NCI-H82 treated with DMSO at 0.1 percent for 48 hours (cell line): ENCODE measurements around the gene MYH7B.

Experiments
- DNase-seq: peaks from one replicate; lab custom pipeline; 2025; ENCODE audit not compliant: unreplicated experiment; lab: John Stamatoyannopoulos, UW

MYH7B gene

DNA sequence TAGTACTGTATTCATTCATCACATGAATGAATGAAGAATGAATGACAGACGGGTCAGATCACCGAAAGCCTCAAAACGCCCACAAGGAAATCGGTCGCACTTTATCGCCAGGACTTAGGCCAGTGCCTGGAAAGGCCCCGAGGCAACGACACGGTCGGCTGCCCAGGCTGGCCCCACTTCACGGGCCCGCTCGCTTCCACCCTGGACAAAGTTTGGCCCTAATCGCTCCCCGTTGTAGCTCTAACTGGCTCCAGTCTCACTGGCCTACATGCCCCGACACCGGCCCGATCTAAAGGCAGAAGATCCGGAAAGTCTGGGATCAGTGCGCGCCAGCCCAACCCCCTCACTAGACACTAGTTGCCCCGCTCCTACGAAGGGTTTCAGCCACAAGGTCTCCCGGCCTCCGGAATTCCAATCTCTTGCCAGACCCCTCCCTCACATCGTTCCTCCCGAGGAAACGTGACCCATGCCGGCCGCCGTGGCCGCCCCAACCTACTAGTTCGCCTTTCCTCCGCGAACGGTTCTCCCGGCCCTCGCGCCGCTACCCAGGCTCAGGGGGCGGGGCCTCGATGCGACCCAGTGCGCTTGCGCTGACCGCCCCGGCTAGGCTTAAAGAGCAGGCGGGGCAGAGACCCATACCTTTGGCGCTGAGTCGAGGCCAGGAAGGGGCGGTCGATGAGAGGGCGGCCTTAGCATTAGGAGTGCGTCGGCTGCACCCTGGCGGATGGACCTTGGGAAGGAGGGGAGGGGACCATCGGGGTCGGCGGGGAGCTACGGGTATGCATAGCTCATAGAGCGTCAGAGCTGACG lies at the start of gene MYH7B, which contains the start of gene GSS:
TSS of gene MYH7B (plus strand) at position 638 of the 810 bp plus-strand sequence. CDS start 22,138 bp downstream, outside the sequence.
TSS of gene GSS (minus strand) at position 576 of the 810 bp plus-strand sequence. CDS start 3,954 bp downstream, outside the sequence.
- peak; percentile 96 for DNase-seq

DNA sequence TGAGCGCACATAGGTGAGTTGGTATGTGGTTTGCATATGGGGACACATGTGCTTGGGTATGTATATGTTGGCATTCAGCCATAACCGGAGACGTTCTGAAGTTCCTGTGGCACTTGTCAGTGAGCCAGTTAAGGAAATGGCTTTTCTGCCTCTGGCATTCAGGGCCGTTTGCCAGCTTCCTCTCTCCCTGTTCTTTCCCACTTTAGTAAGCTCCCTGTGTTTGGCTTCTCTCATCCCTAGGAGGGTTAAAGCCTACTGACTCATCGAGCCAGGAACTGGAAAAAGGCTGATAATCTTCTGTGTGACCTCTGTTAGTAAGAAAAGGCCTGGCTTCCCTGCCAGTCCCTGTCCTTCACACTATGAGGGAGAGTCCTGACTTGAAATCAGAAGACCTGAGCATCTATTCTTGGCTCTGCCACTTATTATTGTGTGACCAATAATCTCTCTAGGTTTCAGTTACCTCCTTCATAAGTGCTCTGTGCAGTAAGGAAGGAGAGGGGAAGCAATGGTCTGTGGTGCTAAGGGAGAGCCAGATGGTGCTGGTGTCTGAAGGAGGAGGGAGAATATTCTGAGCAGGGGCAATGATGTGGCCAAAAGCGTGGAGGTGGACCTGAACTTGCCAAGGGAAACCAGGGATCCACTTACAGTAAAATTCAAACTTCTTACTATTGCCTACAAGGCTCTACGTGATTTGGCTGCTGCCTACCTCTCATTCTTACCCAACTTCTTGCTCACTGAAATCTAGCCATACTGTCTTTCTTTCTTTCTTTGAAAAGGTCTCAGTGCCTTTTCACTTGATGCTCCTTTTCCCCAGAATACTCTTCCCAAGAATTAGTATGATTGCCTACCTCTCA lies 47.8 kb upstream of the MYH7B start:
- DNase-seq = peak; percentile 36

DNA sequence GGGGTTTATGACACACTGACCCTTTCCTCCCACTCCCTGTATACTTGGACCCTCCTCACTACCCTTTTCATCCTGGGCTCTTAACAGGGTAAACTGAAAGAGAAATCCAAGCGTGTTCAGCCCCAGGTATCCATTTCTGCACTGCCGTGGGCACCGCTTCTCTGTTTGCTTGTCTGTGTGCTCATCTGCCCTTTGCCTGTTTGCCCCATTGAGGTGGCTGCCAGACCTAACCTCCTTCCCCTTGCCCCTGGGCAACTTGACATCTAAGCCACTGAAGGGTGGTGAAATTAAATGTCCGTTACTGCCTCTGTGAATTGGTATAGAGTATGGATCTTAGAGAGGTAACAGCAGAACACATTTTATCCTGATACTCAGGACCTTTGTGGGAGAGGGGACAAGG lies 40.5 kb upstream of the MYH7B start:
- DNase-seq = no peak

DNA sequence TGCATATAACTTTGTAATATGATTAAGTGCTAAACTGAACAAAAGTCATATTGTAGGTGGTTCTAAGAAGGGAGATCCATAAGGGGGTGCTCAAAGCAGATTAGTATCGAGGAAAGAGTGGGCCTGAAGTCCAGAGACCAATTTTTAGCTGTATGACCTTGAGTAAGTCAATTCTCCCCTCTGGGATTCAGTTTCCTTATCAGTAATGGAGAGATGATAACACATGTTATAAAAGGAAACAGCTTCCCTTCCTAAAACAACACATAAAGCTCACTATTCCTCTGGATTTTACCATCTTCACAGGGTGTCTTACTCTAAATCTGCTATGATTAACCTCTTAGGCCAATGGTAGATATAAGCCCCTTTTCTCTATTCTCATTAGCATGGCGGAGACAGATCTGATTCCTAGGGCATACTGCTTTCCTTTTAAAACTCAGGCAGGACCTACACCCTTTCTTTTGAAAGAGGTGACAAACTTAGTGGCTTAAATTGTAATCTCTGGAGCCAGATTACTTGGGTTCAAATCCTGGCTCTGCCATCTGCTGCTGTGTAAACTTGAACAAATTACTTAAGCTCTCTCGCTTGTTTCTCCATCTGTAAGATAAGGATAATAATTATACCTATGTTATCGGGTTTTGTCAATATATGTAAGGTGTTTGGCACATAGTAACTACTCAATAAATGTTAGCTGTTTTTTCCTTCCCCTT lies 39.8 kb upstream of the MYH7B start:
- peak; percentile 97 for DNase-seq

GRCh38 chr20:34916774-34917354 lies 38.8 kb upstream of the MYH7B start:
- DNase-seq = peak; percentile 74

DNA sequence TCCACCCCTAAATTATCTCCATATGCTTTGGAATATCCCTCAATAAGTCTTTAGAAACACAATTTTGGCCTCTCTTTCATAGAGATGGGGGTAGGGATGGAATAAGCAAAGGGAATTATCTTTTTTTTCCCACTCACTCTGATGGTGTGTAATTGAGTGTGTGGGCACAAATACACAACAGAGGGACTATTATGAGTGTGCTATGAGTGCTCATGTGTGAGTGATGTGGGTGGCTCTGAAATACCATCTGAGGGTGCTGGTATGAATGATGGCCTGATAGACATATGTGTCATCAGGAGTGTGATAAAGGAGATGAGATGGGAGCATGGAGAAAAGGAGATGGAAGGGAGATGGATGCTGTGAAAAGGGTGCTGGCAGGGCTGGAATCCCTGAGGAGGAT lies 35.6 kb upstream of the MYH7B start:
- no peak for DNase-seq

GRCh38 chr20:34921436-34921835 lies 34.2 kb upstream of the MYH7B start:
- no peak for DNase-seq

- DNase-seq = no peak
These were observed 32.9 kb upstream of the MYH7B start for GRCh38 chr20:34922654-34923381.

GRCh38 chr20:34923414-34923813 lies 32.3 kb upstream of the MYH7B start:
- DNase-seq = no peak

GRCh38 chr20:34925341-34925740 lies 30.3 kb upstream of the MYH7B start:
- DNase-seq = no peak

- no peak for DNase-seq
These were observed 29.7 kb upstream of the MYH7B start for GRCh38 chr20:34925981-34926380.

DNA sequence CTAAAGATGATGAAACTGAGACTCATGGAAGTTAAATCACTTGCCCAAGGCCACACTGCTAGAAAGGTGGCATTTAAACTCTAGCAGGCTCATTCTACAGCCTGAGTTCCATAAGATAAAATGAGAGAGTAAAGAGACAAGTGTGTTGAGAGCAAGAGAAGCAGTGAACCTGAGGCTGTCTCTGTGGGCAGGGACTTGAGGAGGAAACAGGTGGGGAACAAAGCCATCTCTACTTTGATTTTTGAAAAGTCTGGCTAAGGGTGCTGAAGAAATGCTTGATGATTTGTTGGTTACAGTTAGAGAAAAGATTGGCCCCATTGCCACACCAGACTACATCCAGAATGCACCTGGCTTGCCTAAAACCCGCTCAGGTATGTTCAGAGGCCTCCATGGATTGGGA lies 29.1 kb upstream of the MYH7B start:
- DNase-seq = no peak

GRCh38 chr20:34927736-34928135 lies 27.9 kb upstream of the MYH7B start:
- no peak for DNase-seq

DNA sequence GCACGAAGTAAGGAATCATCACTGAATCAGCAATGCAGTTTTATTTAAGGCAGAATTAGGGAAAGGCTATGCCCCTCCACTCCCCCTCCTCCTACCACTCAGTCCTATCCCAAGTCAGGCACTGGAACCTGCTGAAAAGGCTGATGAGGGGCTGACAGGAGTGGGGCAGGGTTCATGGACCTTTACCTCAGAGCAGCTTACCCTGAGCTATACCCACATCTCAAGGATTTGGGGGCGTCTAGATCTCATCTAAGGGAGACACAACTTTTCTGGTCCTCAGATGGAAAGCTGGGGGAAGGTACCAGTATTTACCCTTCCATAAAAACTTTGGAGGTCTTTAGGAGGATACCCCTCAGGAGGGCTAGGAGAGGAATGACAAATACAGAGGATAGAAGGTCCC lies 27.3 kb upstream of the MYH7B start:
- DNase-seq = no peak

DNA sequence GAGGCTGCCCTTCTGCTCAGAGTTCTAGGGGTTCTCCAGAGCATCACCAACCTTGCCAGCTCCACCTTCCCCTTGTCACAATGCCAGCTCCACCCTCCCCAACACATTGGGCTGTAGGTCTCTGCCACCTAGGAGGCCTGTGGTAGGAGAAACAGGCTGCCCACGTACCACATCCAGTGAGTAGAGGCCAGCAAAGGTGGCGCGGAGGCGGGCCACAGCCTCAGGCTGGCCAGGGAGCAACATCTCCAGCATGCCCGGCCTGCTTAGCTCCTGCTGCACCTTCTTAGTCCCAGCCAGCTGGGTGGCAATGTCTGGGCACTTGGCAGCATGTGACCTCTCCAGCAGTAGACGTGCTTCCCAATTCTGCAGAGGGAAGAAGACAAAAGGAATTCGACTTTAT lies 23.9 kb upstream of the MYH7B start:
- DNase-seq = no peak

DNA sequence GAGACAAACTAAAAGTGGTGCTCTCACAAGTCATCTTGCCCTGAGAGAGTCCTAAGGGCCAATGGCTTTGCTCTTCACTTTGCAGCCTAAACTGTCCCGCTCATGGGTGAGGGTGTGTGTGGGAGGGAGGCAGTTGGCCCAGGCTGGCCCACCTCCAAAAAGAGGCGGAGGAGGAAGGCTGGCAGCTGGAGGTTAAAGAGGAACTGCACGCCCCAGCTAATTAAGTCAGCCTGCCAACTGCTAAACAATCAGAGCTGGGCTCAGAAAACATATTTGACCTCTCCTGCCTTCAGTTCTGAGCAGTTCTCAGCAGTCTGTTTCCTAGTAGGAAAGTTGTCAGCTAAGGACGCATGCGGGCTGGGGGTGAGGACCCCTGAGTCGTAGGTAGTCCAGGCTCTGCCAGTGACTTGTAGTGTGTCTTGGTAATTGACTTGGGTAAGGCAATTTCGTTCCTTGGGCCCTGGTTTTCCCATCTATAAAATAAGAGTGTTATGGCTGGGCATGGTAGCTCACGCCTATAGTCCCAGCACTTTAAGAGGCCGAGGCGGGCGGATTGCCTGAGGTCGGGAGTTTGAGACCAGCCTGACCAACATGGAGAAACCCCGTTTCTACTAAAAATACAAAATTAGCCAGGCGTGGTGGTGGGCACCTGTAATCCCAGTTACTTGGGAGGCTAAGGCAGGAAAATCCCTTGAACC lies 17.1 kb upstream of the MYH7B start:
- peak; percentile 44 for DNase-seq

DNA sequence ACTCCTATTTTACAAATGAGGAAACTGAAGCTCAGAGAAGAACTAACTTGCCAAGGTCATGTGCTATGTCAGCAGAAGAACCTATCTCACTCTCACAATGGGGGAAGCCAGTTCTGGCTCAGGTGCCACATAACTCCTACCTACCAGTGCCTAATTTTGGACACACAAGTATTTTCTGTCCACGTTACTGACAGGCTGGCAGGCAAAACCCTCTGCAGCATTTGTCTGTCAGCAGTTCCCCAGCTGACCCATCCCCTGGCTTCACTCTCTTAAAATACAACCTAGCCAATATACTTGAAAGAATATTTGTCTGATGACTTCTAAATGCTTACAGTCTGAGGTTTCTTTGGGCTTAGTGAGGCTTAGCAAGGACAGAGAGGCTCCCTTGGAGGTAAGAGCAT lies 15.6 kb upstream of the MYH7B start:
- no peak for DNase-seq

GRCh38 chr20:34941226-34941625 lies 14.4 kb upstream of the MYH7B start:
- no peak for DNase-seq

DNA sequence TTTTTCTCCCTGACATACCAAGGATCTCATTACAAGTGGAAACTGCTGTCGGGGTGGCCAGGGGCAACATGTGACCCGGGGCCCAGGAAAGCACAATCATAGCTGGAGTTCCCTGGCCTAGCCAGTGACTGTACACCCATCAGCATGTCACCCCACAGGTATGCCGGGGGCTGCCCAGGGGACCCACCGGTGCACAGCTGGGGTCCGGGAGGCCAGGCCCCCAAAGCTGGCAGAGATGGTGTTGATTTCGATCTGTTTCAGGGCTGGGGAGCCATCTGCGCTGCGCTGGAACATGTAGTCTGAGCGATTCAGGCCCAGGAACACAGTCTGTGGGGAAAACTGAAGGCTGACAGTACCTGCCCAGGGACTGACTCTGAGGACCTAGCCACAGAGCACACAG lies 13.4 kb upstream of the MYH7B start:
- no peak for DNase-seq
